Astrocyte of the hippocampus (primary cell): Measurements from ENCODE around the gene ARID5B.

Experiments
- DNase-seq: peaks from one replicate; pipeline ENCODE4 v3.0.0; 2011; ENCODE audit warnings: low read depth, low spot score

ARID5B gene

DNA sequence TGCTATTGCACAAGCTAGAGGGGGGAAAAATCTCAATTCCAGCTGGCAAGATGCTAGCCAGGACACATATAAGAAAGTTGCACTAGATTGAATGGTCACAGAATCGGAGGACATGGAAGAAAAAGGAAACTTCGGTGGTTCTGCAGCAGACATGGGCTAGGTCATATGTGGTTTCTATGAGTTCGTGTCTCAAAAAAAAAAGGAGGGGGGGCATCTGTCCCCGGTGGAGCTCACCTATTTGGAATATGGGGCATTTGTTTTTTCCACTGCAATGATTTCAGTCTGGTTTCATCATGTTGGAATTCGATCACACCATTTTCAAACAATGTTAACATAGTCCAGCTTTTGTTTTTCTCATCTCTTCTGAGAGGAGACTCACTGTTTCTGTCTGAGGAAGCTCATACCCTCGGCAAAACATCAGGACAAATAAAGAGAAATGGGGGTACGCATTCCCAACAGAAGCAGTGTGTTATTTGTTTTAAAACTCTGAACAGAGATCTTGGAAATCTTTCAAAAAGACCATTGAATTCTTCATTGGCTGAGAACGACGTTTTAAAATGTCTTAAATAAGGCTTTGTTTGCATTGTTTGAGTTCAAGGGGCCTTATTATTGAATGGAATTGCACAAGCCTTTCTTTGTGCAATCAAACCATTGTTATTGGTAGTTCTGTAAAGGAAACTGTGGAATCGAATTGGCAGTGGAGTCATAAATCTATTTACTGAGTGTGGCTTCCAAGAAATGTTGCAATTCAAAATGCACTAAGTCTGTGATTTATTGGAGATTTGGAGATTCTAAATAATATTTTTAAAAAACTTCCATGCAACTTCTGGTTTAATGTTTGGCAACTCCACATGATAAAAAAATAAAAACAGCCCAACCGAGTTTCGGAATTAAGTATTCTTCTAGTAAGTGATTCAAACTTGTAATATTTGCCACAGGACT, 194.0 kb downstream of the ARID5B start:
- peak; percentile 75 for DNase-seq

DNA sequence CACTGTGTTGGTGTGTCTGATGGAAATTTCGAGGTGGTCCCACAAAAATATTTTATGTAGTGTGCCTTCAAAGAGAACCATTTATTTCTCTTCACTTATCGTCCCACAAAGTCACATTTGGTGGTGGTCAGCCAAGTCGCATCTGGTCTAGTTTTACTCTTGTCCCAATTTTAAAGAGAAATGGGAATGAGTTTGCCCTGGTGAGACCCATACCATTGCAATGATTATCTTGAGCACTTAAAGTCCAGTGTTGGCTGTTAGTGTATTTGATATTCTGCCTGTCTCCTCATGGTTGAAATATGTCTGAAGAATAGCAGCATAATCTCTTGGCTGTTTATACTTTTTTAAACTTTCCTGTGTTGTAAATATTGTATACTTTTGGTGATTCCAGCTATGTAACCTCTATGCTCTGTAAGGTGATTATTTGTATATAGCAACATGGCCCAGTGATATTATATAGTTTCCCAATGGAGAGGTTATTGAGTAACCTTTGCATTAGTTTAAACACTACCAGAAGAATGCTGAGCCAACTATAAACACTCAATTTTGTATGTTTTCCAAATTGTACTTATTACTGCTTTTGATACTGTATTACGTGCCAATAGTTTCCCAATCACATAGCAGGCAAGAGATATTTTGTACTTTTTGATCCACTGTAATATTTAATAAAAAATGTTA, 194.9 kb downstream of the ARID5B start:
- DNase-seq, result no peak

DNA sequence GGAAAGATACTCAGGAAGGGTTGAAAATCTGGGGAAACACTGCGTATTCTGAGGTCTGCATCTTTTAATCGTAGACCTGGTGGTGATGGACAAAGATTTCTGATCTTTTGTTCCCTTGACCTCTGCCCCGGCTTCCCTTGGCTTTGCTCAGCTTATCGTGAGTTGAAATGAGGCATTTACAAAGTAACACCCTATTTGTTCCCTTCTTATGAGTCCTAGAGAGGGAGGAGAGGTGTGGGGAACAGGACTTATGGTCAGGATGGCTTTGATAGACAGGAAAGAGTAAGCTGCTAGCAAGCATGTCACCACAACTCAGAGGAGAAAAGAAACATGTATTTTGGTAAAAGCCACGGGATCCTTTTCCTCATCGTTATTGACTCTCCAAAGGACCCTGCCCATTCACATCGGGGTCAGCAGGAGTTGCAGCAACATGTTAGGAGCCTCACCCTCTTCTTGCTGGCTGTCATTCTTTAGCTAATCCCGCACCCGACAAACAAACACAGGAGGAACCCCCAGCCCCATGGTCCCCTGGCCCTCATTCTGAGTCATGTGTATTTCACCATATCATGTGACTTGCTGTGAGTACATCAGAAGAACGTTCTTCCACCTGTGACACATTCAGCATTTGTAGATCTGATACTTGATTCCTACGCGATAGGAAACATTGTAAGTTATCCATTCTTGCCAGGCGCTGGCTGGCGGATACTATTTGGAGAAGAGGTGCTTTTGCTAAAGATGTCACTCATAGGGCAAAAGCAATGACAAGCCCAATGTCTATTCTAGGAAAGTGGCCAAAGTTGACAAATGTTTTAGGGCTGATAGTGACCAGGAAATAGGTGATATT, 197.0 kb downstream of the ARID5B start:
- no peak for DNase-seq

DNA sequence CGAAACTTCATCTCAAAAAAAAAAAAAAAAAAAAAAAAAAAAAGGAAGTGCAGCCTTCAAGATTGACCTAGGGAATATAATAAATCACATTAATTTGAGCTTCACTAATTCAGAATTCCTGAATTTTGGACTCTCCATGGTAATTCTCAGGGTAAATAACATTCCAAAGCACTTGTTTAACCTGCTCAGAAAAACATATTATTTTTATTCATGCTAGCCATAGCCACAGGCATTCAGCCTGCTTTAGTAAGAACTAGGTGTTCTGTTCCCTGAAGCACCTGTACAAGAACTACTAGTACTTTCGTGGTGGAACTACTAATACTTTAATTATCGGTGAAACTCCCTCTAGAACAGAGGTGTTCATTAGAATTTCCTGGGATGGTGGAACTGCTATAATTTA, 197.8 kb downstream of the ARID5B start:
- DNase-seq, result no peak

DNA sequence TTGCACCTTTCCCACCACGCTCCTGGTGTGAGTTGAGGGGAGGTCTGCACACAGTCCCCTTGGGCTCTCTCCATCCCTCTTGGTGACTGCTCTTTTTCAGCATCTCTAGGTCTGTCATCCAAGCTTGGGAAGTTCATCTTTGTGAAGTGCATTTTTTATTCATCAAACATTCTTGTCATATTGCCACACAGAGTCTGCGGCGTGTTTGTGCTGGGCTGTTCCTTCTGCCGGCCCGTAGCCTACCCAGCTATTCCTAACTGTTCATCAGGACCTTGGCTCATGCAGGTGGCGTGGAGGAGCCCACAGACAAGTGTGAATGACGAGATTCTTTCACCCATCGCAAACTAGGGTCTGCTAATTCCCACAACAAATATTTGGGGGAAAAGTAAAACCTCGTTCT, 202.4 kb downstream of the ARID5B start:
- DNase-seq, result no peak

DNA sequence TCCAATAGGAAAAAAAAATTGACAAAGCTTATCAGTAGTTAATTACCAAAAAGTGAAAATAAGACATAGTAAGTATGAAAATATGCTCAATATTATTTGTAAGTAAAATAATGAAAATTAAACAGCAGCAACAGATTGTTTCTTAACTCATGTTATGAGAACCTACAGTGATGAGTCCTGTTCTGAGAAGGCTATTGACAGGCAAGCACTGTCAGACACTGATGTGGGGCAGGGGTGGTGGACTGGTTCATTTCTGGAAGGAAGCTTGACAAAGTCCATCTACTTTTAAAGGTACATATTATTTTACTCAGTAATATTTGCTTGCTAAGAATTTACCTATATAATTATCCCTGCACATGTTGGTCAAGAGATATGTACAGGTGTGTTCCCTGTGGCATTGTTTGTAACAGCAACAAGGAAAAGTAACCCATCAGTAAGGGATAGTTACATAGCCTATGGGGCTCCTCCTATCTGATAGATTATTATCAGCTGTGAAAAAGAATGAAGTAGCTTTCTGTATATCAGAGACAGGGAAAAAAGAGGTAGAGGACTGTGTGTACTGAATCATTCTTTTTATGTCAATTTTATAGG, 205.5 kb downstream of the ARID5B start:
- DNase-seq, result no peak

DNA sequence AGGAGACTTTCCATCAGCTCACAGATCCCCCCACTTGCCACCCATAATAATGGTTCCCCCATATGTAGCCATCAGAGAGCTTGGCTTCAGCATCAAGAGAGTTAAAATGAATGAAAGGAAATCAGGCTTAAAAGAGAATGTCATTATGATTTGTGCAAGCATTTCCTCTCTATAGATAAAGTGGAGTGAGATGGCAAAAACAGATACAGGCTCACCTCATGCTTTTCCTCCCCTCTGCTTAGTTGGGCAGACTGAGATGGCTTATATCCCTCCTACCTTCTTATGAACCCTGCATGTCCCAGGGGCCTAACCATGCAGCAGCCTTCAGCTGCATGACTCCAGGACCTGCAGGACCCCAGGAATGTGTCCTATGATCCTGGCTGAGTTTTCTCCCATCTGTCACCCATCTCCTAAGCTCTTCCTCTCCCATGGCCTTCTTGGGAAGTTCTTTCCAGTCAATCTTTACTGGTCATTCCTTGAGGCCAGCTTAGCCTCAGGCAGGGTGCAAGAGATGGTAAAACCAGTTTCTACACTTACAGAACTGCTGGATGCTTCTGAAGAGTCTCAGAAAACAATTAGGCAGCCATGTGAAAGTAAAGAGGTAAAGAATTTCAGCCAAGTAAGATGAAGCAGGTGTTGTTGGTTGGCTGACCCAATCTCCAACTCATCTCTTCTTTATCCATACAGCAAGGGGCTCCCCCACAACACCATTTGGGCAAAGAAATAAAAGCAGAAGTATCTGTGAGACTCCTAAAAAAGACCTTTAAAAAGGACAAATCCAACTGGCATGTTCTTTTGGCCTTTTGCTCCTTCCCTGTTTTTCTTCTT, 207.5 kb downstream of the ARID5B start:
- DNase-seq, result no peak

DNA sequence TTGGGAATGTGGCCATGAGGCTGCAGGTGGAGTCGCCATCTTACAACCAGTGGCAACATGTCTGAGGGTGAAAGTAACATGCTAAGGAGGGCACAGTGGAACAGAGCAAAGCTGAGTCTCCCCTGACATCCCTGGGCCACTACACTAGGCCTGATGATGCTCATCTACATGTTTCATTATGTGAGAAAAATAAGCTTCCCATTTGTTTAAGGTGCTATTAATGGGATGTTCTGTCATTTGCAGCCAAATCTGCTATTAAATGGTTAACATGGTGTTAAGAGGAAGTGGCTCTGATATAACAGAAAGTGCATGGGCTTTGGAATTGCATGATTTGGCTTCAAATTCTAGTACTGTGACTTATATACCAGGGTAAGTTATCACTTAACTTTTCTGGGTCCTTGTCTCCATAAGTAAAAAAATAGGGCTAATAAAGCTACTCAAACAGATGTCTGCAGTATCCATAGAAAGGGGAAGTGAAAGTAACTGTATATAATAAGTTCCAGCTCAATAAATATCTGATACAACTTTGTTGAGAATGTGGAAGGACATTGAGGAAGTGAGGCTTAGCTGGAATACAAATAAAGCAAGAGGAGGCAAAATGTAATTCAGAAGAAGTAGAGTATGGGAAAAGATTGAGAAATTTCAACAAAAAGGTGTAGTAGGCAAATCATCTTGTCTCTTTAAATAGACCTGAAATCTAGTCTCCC, 208.2 kb downstream of the ARID5B start:
- DNase-seq, result no peak

DNA sequence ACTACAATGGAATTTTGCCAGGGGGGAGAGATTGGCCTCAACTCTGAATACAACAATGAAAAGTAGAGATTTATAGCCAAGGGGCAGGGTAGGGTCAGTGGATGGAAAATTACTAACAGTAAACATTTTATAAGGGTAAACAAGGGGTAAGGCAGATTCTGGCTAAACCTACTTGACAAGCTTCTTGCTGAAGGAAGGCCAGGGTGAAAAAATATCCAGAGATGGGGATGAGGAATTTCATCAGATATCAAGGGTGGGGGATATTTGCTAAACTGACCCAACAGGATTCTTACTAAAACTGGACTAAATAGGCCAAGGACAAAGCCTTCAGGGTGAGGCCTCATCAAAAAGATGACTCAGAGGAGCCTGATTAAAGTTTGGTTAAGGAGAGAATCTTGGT, 210.8 kb downstream of the ARID5B start:
- no peak for DNase-seq

DNA sequence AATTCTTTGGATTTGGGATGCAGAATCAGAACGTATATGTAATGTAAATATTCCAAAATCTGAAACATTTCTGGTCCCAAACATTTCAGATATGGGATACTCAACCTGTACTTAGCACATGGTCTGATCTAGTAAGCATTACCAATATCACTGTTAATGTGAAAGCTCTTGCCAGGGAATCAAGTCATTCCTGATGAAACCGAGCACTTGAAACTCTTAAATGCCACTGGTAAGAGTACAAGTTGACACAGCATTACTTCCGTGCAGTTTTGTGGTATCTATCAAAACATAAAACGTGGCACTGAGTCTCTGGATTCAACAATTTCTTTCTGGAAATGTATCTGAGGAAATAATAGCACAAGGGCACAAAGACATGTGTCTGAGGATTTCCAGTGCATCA, 211.5 kb downstream of the ARID5B start:
- DNase-seq, result no peak

DNA sequence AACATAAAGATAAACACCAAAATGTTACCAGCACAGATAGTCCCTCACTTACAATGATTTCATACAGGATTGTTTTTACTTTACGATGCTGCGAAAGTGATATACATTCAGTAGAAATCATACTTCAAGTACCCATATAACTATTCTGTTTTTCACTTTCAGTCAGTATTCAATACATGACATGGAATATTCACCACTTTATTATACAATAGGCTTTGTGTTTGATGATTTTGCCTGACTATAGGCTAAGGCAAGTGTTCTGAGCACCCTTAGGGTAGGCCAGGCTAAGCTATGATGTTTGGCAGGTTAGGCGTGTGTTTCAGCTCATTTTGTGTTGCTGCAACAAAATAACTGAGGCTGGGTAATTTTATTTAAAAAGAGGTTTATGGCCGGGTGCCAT, 212.2 kb downstream of the ARID5B start:
- DNase-seq, result no peak

DNA sequence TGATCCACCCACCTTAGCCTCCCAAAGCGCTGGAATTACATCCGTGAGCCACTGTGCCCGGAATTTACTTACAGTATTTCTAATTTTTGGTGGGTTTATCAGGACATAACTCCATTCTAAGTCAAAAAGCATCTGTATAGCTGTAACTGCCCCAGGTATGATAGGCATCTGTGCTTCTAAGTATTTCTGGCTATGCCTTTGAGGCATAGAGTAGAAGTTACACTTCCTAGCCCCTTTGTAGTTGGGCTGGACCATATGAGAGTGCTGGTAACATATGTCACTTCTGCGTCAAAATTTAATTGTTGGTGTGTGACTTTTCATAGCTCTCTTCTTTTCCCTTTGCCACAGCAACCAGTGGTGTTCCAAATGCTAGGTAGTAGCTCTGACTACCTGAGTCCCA, 213.8 kb downstream of the ARID5B start:
- no peak for DNase-seq

DNA sequence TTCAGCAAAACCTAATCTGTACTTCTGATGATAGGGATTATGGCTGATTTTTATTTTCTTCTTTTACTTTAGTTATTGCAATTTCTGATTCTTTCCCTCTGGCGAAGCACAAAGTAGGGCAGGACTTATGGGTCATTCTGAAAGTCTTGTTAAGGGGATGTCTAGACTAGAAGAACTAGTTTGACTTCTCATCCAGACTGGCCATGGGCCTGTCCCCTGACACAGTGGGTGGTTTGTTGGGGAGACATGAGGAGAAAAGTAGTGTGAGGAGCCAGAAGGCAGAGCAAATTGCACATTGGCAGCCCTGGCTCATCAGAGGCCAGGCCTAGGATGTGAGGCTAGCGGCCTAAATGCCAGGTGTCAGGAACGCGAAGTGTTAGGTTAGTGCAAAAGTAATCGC, 214.3 kb downstream of the ARID5B start:
- no peak for DNase-seq

DNA sequence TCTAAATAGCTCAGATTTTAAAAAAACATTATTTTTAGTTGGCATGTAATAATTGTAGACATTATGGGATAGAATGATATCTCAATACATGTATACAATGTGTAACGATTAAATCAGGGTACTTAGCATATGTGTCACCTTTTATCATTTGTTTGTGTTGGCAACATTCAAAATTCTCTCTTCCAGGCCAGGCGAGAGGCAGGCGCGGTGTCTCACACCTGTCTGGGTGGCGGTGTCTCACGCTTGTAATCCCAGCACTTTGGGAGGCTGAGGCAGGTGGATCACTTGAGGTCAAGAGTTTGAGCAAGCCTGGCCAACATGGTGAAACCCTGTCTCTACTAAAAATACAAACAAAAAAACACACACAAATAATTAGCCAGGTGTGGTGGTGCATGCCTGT, 215.4 kb downstream of the ARID5B start:
- no peak for DNase-seq

DNA sequence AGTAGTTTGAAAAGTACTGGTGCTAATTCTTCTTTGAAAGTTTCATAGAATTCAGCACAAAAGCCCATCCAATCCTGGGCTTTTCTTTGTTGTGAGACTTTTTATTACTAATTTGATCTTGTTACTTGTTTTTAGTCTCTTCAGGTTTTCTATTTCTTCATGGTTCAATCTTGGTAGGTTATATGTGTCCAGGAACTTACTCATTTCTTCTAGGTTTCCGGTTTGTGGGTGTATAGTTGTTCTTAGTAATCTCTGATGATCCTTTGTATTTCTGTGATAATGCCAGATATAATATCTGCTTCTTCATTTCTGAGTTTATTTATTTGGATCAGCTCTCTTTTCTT, 219.7 kb downstream of the ARID5B start:
- DNase-seq, result no peak

DNA sequence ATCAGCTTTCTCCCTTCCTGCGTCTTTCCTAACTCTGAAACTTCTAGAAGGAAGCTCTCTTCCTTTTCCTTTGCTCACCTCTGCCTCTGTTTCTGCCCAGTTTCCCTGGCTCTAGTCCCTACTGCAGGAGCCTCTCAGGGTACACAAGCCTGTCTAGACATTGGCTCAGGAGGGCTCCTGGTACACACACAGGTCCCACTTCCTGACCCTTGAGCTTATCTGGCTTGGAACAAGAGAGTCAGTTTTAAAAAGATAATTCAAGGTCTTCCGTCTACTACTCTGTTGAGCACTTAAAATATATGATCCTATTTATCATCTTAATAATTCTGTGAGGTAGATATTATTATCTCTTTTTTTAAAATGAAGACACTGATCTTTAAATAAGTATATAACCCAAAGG, 226.5 kb downstream of the ARID5B start:
- DNase-seq, result no peak

DNA sequence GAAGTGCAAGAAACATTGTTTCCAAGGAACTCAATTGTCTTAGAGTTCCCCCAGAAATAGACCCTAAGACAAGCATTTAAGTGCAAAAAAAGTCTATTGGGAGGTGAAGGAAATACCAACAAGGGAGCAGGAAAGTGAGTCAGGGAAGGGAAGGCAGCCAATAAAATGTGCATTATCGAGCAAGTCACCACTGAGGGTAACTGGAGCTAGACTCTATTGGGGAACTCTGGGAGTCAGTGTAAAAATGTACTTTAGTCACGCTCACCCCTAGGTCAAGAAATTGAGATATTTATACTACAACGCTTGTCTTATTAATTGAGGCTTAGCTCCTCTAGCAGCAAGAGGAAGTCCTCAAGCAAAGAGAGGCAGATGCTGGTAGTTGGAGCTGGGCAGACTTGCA, 229.4 kb downstream of the ARID5B start:
- peak; percentile 69 for DNase-seq

DNA sequence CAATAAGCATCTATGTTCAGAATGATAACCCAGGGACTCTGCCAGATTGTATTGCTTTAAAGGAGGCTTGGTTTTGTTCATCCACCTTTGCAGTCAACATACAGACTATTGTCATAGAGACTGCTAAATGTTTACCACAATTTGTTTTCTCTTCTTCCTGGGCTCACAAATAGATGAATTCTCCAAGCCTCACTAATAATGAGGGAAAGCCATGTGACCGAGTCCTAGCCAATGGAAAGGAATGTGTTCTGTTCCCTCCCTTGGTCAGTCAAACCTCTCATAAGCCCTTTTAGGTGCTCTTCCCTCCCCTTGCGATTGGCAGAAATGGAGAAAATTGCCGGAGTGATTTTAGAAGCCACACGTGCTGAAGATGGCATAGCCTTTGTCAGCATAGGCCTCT, 230.2 kb downstream of the ARID5B start:
- no peak for DNase-seq

DNA sequence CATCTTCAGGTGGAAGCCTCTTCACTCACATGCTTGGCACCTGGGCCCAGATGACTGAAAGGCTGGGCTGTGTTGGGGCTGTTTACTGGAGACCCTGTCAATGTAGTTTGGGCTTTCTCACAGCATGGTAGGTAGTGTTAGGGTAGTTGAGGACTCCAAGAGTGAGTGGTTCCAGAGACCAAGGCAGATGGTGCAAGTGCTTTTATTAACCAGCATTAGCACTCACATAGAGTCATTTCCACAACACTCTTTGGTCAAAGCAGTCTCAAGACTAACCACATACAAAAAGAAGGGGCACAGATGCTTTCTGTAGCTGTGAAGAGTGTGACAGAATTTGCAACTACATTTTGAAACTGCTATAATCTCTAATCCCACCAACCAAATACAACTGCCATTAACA, 232.1 kb downstream of the ARID5B start:
- DNase-seq, result no peak

DNA sequence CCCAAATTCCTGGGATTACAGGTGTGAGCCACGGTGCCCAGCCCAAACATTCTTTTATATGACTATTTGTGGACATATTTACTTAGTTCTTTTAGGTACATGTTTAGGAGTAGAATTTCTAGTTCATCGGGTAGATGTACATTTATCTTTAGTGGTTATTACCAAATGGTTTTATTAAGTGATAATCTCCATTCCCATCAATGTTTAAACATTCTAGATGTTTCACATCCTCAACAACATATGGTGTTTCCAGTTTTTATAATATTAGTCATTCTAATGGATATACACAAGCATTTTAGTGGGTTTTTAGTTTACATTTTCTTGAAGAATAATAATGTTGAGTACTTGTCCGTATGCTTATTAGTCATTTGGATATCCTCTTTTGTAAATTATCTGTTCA, 235.4 kb downstream of the ARID5B start:
- DNase-seq, result no peak
